Adrenal gland (tissue), 5 donors: ENCODE results near the gene NIN.

Experiments used
- POLR2A ChIP-seq, 2 donors: fragments of 450-650 bp; IDR thresholded peaks; one replicate each; pipeline ENCODE4 v1.6.1; 2017; ENCODE audit warnings: antibody characterized with exemption in 2 of 2, mild to moderate bottlenecking in 2 of 2, moderate library complexity in 1 of 2
- TF ChIP-seq, protein P1 (sequence below), 6 experiments: fragments of 450-650 bp in 4 of 6; fragments of 200-600 bp in 2 of 6; sonication (generic) in 1 of 6; IDR thresholded peaks; 1 replicate in 5 of 6; 2 replicates in 1 of 6; pipeline versions ENCODE4 v1.5.1 to v1.8.0; 2016 to 2021; ENCODE audit warnings: antibody characterized with exemption in 6 of 6, mild to moderate bottlenecking in 2 of 6, moderate library complexity in 1 of 6
- donor health status: DM: no; HTN: no; CAD: no.

DNA sequence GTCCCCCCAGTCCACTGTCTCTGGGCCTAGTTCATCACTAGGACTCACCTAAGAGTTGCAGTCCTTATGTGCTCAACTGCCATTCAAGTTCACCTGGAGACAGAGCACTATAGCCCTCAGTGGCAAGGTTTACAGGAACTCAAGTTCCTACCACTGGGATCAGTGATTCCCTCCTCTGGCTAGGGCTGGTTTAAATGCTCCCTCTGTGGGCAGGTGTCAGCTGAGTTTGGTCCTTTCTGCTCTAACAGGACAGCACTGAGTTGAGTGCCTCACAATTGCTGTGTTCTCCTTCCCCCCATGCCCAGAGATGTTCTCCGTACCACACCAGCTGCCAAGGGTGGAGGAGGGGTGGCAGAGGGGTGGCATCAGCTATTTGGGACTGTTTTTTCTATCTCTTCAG, 142.1 kb downstream of the NIN start:
- TF ChIP-seq, protein P1, sequence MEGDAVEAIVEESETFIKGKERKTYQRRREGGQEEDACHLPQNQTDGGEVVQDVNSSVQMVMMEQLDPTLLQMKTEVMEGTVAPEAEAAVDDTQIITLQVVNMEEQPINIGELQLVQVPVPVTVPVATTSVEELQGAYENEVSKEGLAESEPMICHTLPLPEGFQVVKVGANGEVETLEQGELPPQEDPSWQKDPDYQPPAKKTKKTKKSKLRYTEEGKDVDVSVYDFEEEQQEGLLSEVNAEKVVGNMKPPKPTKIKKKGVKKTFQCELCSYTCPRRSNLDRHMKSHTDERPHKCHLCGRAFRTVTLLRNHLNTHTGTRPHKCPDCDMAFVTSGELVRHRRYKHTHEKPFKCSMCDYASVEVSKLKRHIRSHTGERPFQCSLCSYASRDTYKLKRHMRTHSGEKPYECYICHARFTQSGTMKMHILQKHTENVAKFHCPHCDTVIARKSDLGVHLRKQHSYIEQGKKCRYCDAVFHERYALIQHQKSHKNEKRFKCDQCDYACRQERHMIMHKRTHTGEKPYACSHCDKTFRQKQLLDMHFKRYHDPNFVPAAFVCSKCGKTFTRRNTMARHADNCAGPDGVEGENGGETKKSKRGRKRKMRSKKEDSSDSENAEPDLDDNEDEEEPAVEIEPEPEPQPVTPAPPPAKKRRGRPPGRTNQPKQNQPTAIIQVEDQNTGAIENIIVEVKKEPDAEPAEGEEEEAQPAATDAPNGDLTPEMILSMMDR (IDR thresholded peaks at IDR 0.05), result no peak
- TF ChIP-seq POLR2A (IDR thresholded peaks at IDR 0.05), result no peak
